Right renal pelvis (tissue), 4 donors: ENCODE measurements around the gene TMEM139. TPM values are rescaled to one million over a fixed set of nuclear protein-coding genes. Genes with fewer than 3 reads are reported as not detected.
"Not testable (repeated sequence)": the region's sequence is repeated elsewhere in the genome, so short reads cannot be mapped to it uniquely, and the experiment has no call there.

Source experiments
- DNase-seq, 4 donors: peaks; one replicate each; pipeline ENCODE4 v3.0.0-alpha.2; 2013; ENCODE audit warnings: low read depth in 4 of 4, low spot score in 3 of 4, missing footprints in 1 of 4
- polyA plus RNA-seq, 4 donors: library from polyadenylated mRNA; unstranded; fragments of 120-200 nt; gene quantifications; one replicate each; pipeline ENCODE4 v1.2.1, GENCODE V29; 2013; ENCODE audit not compliant: insufficient read length in 4 of 4

The TMEM139 gene
- polyA plus RNA-seq, 4 donors, result 57.0 to 76.0 (median 60.8) TPM

GRCh38 chr7:143257501-143257900 is 27.3 kb upstream of the TMEM139 start:
- no peak for DNase-seq

GRCh38 chr7:143258831-143259230 is 25.9 kb upstream of the TMEM139 start:
- no peak for DNase-seq

DNA sequence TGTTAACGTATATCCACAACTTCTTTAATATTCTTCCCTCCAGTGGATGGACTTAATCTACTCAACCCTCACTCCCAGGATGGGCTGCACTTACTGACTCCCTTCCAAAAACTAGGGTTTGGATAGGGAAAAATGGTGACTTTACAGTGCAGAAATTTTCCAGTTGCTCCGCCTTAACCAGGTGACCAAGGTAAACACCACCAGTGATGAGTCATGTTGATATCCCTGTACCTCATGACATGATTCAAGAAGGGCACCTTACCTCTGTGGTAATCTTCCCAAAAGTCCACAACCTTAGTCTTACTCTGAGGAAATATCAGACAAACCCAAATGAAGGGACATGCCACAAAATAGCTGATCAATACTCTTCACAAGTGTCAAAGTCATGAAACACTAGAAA is 25.0 kb upstream of the TMEM139 start:
- DNase-seq, result no peak

- no peak for DNase-seq
These were observed 22.9 kb upstream of the TMEM139 start for GRCh38 chr7:143261901-143262300.

DNA sequence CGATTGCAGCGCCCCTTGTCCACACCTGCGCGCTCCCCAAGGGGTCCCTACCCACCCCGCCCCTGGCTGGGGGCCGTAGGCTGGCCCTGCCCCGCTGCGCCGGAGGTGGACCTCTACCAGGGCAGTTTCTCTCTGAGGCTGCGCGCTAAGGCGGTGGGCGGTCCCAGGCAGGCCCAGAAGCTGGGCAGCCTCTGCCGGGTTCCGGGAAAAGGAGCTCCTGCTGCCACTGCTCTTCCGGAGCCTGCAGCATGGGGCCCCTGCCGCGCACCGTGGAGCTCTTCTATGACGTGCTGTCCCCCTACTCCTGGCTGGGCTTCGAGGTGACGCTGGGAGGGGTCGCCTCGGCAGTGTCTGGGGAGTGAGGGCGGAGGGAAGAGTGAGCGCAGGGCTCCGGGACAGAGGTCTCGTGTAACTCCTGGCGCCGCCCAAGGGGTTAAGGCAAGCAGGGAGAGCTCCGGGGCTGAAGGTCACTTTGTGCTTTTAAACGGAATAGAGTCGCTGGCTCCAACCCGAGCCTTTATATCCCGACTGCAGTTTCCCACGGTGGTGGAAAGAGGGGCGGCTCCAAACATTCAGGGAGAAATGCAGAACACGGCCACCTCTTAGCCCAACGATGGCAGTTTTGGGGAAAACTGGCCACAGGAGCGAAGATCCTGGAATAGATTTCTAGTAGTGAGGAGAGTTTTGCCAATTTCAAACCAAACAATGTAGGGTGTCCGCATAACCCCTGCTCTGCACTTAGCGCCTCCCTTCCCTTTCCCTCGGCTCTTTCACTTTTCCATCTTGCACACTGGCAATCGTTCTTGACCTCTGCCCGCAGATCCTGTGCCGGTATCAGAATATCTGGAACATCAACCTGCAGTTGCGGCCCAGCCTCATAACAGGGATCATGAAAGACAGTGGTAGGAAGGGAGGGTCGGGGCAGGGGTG is 21.2 kb upstream of the TMEM139 start, which contains the start of gene GSTK1:
Gene GSTK1 (plus strand): TSS at position 176 of the 930 bp plus-strand sequence. CDS start 73 bp downstream, at position 249.
- DNase-seq, result peak in 2 of 4 donors; percentile 62 to 65

DNA sequence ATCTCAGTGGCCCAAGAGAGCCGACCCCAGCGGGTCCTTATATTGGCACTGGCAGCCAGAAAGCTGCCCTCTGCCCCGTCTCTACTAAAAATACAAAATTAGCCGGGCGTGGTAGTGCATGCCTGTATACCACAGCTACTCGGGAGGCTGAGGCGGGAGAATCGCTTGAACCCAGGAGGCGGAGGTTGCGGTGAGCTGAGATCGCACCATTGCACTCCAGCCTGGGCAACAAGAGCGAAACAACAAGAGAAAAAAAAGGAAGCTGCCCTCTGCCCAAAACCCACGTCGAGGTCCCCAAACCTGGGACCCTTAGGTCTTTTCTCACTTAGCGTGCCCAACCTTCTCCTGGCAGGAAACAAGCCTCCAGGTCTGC is 20.6 kb upstream of the TMEM139 start:
- DNase-seq, result not testable (repeated sequence)

DNA sequence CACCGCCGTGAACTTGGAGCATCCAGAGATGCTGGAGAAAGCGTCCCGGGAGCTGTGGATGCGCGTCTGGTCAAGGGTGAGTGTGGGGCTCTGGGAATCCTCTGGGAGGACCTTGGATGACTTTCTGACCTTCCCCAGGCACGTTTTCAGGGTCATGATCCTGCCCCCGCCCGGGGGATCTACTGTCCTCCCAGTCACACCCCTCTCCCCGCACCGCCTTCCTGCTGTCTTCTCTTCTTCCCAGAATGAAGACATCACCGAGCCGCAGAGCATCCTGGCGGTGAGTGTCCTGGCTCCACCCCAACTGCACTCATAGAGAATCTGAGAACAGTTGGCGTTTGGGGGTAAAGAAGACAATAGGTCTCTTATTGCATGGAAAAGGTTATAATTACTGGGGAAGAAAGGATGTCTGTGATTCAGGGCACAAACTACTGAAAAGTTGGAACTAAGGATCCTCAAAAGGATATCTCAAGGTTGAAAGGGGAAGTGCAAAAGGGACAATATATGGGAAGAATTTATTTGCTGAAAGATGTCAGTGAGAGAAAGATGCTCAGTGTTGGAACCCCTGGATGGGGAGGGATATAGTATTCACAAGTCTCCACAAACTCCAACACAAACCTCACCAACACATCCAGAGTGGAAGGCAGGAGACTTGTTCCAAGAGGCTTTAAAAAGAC is 19.6 kb upstream of the TMEM139 start:
- no peak for DNase-seq

DNA sequence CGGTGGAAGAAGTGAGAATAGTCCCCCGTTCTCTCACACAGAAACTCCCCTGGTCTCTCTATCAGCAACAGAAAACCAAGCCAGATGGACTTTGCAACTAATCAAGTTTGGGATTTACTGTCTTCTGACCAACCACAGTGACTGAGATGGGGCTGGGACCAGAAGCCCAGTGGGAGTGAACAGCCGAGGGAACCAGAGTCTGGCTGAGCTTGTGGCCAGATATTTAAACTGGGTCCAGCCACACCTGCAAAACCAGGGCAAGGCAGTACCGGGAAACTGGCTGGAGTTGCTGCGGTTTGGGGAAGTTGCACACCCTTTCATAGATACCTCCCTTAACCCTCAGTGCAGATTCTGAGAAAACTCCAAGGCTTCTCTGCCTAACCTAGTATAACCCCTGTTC is 15.5 kb upstream of the TMEM139 start:
- DNase-seq, result no peak

DNA sequence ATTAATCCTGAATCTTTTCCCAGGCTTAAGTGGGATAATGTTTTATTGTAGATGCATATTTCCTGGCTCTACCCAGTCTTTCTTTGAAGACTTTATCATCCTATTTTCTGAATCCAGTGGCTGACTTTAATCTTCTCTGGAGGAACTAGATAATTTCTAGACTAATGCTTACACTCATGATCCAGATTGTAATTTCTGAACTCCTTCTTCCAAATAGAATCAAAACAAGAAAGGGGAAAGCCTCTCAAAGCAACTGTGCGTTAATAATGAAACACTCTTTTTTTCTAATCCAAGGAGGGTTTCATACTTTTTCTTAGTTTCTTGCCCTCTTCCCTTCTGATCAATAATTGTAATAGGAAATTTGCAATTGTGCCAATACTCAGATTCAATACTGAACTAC is 13.5 kb upstream of the TMEM139 start:
- DNase-seq, result no peak

GRCh38 chr7:143272871-143273270 is 11.9 kb upstream of the TMEM139 start:
- DNase-seq, result no peak

DNA sequence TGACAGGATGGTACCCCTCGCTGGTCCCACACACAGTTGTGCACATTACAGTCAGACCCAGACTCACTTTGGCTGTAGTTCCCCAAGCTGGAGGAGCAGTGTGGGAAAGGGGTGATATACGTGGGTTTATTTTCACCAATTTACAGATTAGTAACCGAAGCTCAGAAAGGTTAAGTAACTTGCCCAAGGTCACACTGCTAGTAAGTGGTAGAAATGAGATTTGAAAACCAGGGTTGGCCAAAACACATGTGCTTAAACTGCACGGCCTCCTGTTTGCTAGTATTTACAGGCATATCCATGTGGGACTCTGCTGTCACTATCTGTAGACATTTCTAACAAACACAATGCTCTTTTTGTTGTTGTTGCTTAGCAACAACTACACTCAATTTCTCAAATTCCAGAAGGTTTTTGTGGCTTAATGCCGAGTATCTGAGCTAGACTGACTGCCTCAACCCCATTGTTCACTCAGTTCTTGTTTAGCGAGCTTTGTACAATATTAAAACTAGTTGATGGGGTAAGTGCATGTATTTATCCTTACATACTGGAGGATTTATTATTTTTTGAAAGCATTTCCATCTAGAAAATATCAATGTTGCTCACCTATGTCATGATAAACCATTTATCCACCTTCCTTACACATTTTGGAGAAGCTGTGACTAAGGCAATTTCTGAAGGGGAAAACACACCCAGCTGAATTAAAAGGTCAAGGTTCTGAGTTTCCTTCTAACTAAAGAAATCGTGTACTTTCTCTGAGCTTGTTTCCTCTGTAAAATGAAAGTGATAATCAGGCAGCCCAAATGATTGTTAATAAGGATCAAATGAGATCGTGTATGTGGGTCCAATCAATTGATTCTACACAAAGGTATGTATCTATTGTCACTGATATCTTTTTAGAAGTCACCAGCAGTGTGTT is 5.3 kb upstream of the TMEM139 start:
- no peak for DNase-seq

- no peak for DNase-seq
These were observed 4.6 kb upstream of the TMEM139 start for GRCh38 chr7:143280160-143280559.

GRCh38 chr7:143280566-143280965 is 4.2 kb upstream of the TMEM139 start:
- DNase-seq, result no peak

DNA sequence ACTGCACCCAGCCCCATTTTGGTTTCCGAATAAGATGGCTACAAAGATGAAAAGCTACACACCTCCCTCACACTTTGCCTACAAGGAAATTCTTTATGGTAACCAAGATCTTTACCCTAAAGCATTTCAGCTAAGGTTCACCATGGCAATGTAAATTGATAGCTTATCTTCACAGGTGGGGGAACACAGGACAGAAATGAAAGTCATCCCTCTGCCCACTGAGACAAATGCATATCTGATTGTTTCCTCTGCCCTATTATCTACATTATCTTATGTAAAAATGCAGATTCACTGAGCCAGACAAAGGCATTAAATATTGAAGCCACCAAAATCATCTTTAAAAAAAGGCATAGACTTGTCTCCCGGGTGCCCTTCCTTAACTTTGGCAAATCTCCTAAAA is 3.2 kb upstream of the TMEM139 start:
- DNase-seq, result no peak

DNA sequence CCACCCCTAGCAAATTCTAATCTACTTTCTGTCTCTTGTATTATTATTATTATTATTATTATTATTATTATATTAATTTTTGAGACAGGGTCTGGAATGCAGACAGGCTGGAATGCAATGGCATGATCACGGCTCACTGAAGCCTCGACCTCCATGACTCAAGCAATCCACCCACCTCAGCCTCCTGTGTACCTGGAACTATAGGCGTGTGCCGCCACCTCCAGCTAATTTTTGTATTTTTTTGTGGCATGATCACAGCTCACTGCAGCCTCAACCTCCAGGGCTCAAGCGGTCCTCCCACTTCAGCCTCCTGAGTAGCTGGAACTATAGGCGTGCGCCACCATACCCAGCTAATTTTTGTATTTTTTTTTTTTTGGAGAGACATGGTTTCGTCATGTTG is 2.6 kb upstream of the TMEM139 start:
- no peak for DNase-seq

GRCh38 chr7:143283381-143283780 is 1.4 kb upstream of the TMEM139 start:
- DNase-seq, result no peak

- DNase-seq, result no peak
These were observed 666 bp downstream of the TMEM139 start for GRCh38 chr7:143285470-143285778.

DNA sequence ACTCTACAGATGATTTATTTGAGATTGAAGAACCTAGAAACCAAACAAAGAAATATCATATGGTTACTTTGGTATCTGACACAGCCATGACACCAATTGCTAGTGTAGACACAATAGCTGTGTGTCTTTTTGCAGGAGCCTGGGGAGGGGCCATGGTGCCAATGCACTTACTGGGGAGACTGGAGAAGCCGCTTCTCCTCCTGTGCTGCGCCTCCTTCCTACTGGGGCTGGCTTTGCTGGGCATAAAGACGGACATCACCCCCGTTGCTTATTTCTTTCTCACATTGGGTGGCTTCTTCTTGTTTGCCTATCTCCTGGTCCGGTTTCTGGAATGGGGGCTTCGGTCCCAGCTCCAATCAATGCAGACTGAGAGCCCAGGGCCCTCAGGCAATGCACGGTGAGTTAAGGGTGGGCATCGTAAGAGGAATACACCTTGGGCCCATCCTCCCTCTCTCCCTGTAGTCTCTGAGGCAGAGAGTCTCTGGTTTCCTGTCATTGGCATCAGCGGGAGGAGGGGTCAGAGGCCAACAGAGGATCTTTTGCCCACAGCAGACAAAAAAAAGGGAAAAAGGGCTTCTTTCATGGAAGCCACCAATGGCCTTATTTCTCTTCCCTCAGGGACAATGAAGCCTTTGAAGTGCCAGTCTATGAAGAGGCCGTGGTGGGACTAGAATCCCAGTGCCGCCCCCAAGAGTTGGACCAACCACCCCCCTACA is 1.2 kb downstream of the TMEM139 start:
- no peak for DNase-seq

GRCh38 chr7:143286522-143286890 is 1.7 kb downstream of the TMEM139 start:
- no peak for DNase-seq

DNA sequence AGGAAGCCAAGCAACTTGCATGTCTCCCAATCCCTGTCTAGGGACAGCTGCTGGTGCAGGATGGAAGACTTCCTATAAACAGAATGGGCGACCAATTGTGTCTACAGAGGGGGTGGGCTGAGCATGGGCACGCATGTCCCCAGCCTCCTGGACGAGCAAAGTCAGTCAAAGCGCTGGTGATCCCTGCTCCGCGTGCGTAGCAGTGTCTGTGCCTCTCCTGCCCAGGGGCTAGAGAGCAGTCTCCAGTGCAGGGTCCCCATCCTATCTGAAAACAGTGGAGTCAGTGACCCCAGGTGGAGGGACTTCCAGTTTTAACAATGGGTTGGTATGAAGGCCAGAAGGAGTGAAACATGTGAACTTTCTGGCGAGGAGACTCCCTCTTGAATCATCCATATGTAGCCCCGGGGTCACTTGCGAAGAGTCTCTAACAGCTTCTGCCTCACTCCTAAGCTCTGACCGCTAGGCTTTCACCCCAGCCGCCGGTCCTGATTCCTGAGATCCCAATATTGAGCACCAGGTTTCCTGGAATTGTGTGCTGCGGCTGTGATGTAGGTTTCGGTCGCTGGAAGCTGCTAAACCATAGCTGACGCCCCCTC is 2.7 kb downstream of the TMEM139 start:
- no peak for DNase-seq
